Epidermal melanocyte (primary cell): ENCODE data around the gene ALKBH1.
"Not testable (repeated sequence)": the region's sequence is repeated elsewhere in the genome, so short reads cannot be mapped to it uniquely, and the experiment has no call there.

Experiments used
- DNase-seq: peaks from one replicate; pipeline ENCODE4 v3.0.0; 2011; ENCODE audit warnings: low spot score; ENCODE audit not compliant: insufficient read length

The ALKBH1 gene

DNA sequence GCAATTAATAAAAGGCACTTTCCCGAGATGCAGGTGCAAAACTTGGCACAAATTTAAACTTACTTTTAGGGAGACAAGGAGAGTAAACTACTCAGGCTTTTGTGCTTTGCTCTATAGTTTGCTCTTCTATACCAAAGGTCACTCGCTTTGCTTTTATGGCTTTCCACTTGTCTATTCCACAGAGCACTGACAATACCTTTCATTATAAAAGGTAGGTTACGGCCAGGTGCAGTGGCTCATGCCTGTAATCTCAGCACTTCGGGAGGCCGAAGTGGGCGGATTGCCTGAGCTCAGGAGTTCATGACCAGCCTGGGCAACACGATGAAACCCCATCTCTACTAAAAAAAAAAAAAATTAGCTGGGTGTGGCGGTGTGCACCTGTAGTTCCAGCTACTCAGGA is 32.9 kb downstream of the ALKBH1 start:
- no peak for DNase-seq

DNA sequence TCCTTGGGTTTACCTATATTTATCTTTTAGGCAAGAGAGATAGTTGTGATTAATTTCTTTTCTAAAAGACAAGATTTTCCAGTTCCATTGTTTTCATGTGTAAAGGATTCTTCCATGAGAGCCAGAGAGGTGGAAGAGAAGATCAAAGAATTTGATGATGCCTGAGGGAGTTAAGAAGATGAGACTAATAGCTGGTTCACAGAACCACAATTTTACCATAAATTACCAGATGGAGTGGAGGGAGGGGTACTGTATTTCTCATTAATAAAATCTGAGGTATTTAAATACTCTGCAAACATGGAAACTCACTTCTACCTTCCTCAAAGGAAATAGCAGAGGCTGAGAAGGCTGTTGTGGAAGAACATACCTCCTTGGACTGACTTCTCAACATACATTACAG is 34.6 kb downstream of the ALKBH1 start:
- no peak for DNase-seq

DNA sequence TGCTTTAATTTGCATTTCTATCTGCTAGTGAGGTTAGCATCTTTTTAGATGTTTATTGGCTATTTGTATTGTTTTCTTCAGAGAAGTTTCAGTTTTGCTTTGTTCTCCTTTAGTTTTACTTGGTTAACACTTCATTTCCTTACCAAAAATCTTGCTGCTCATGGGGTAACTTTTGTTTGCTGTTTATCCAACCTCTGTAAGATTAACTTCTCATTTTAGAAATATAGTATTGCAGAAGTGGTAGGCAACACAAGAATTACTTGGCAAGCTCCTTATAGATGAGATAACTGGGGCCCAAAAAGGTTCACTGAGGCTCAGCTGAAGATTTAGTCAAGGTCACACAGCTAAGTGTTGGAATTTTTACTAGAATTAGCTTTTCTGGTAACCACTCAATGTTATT is 40.5 kb downstream of the ALKBH1 start:
- DNase-seq = no peak

DNA sequence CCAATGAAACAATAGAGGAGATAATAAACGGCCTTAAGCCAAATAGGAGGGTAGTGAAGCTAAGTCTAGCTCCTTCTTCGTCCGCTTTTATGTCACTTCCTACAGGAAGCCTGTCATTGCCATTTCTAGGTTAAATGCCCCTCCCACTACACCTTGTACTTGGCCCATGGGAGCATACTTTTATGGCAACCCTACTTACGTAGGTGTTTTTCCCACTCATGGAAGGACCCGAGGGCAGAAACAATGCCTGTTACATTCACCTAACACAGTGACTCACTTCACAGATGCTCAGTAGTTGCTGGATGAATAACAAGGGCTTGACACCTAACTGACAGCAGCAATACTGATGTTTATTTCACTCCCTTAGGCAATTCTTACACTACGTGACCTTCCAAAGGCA is 44.5 kb downstream of the ALKBH1 start:
- DNase-seq = no peak

DNA sequence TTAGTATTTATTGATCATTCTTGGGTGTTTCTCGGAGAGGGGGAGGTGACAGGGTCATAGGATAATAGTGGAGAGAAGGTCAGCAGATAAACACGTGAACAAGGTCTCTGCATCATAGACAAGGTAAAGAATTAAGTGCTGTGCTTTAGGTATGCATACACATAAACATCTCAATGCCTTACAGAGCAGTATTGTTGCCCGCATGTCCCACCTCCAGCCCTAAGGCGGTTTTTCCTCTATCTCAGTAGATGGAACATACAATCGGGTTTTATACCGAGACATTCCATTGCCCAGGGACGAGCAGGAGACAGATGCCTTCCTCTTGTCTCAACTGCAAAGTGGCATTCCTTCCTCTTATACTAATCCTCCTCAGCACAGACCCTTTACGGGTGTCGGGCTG is 46.3 kb downstream of the ALKBH1 start:
- DNase-seq = not testable (repeated sequence)

DNA sequence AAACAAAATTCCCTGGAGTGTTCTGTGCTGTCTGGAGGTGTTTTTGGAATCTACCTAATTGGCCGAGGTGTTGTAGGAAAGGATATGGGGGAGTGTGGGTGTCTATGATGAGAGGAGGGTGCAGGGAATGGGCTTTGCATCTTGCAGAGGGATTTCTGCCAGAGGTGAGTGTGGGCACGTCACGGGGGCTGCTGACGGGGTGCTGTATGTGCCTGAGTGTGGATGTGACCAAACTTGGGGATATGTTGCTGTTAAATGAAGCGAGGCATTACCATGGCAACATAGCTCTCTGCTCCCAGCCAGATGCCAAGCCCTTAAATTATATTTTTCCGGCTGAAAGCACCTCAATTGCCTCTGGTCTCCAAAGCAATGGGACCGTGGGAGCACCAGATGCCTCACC is 47.1 kb downstream of the ALKBH1 start:
- DNase-seq = no peak

DNA sequence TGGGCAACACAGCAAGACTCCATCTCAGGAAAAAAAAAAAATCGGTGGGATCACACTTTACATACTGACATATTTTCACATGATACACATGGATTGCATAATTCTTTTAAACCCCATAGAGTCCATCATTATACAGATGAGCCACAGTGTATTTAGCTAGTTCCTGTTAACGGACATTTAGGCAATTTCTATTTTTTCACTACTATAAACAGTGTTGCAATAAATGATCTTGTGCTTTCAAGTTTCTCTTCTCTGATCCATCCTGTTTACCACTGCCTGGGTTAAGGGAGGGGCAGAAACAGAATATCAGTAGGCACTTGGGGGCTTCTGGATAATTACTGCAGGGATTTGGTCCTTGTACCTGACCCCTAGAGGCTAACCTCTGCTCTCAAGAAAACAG is 48.0 kb downstream of the ALKBH1 start:
- DNase-seq = no peak

DNA sequence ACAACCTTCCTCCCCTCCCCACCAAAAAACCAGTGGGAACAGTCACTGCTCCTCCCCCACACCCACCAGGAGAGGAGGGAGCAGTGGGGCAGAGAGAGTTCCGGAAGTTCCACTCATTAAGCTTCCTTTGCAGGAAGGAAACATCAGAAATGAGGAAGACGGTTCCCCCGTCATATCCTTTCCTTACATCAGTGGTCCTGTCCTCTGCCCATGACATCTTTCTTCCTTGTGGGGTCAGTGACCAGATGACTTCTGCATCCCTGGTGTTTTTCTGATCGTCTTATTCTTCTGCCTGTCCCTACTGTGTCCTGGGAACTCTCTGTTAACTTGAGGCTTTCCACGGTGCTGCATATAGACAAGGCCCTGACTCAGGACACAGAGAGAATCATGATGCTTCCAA is 50.5 kb downstream of the ALKBH1 start:
- DNase-seq = no peak

DNA sequence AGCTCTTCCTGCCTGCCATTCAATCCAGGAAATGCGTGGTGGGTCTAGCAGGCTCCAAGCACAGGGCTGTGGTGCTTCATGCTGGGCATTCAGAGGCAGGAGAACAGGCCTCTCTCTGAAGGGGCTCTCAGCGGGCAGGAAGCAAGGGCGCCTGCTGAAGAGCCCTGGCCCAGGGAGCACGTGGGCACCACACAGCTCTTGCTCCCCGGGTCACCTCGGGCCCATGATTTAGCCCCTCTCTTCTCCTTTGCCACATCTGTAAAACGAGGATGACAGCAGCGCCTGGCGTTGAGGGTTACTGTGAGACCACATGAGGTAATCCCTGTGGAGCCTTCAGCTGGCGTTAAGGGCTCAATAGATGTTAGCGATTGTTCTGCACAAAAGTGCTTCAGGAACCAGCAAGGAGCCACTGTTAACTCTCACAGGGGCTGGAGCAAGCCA is 53.8 kb downstream of the ALKBH1 start:
- no peak for DNase-seq

DNA sequence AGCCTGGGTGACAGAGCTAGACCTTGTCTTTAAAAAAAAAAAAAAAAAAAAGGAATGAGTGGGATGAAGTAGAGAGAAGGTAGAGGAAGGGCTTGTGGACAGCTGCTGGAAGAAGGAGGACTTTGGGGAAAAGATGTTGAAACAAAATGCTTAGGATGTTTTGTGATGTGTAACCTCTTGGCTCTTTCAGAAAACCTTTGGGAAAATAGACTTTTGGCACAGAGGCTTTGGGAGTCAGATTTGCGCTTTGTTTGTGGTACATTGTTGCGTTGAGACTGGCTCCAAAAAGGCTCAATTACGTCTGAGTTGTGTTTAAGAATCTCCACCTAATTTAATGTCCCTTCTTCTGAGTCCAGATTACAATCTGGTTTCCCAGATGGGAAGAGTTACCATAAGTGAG is 58.5 kb downstream of the ALKBH1 start:
- DNase-seq = no peak

DNA sequence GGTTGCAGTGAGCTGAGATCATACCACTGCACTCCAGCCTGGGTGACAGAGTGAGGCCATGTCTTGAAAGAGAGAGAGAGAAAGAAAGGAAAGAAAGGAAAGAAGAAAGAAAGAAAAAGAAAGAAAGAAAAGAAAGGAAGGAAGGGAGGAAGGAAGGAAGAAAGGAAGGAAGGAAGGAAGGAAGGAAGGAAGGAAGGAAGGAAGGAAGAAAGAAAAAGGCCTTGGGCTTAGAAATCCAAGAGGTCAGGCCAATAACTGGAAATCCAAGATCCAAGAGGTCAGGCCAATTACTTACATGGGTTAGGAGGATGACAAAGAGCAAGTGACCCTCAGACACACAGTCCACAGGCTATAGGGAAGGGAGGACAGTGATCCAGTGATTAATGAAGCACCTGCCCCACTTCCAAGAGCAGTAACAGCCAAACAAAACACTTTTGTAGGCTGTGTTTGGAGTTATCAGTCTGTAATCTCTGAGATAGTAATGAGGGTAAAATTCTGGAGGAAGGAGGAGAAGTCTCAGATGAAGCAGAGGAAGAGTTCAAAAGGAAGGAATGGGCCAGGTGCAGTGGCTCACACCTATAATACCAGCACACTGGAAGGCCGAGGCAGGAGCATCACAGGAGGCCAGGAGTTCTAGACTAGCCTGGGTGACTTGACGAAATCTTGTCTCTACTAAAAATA is 59.2 kb downstream of the ALKBH1 start:
- DNase-seq = no peak

DNA sequence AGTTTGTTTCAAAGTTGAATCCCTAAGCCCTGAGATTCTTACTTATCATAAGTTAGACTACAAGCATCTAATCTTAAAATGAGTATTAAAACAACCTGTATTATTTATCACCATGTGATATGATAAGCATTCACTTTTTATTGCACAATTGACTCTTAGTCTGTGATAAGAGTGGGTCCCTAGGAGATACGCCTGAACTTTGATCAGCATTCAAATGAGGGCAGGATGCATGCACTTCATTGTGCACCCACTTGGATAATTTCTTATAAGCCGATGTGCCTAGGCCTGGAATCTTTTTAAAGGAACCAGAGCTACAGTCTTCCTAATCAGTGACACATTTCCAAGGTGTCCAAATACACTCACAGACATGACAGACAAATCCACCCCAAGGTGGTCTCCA is 60.0 kb downstream of the ALKBH1 start:
- no peak for DNase-seq

DNA sequence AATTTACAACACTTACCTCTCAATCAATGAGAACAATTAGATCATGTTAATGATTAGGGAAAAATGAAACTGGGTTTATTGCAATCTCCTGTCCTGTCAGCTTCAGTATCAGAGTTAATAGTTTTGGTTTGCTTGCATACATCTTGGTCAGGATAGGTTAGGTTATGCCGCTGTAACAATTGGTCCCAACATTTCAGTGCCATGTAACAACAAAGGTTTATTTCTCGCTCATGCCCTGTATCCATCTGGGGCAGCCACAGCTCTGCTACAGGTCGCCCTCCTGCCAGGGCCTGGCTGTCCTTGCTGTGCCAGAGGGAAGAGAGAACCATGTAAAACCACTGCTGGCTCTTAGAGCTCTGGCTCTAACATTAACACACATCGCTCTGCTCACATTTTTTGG is 60.9 kb downstream of the ALKBH1 start:
- DNase-seq = no peak

DNA sequence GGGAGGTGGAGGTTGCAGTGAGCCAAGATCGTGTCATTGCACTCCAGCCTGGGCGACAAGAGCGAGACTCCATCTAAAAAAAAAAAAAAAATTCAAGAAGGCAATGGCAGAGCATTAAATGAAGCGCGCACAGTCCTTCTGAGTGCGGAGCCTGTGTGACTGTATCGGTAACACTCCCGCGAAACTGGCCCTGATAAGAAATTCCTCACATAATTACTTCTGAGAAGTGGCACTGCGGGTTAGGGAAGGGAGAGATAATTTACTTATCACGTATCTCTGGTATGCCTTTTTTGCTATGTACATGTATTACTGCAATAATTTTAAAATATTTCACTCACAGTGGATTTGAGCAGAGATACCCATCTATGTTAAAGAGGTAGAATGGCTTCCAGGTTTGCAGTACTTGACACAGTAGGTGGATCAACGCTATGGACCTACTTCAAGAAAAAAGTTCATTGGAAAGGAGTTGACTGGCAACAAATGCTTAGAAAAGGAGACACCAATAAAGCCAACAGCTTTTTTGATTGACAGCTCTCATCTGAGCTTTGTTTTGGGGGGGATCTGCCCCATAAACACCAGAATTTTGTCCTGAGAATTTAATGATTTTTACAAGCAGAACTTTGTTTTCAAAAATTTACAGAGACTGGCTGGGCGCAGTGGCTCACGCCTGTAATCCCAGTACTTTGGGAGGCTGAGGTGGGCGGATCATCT is 62.1 kb downstream of the ALKBH1 start:
- no peak for DNase-seq

DNA sequence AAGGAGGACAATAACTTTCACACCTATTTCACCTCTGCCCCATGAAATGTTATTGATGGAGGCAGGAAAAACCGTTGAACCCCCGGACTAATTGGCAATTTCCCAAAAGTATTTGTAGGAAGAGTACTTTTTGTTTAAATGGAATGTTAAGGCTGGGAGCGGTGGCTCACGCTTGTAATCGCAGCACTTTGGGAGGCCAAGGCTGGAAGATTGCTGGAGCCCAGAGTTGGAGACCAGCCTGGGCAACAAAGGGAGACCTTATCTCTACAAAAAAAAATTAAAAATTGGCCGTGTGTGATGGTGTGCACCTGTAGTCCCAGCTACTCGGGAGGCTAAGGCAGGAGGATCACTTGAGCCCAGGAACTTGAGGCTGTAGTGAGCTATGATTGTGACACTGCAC is 65.4 kb downstream of the ALKBH1 start:
- DNase-seq = no peak

DNA sequence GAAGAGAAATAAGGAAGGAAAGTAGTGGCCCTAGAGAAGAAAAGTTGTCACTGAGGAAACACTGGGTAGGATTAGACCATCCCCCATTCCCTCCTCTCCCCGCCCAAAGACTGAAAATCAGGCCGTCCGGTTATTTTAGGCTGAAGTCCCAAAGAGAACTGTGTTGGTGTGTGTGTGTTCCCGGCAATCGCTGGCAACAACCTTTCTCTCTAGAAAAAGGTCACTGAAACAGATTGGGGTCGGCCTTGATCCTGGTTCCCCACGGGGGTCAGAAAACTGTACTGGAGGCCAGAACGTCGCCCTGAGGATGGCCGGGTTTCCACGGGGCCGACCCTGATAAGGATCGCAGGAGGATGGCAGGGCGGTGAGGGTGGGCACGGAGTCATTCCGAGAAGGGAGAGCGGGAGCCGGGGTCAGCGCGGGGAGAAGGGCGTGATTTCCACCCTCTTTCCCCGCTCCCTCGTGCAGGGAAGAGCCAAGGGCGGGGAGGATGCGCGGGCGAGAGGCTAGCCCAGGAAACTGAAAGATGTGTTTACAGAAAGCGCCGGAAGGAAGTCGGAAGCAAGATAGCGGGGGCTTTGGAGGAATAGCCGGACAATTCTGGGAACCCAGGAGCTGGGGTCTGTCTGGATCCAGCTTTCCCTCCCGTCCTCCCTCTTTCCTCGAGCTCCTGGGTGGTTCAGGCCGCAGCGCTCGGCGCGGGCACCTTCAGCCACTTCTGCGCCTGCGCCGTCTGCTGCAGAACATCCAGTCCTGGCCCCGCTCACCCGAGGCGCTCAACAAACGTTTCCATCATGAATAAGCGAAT is 66.1 kb downstream of the ALKBH1 start:
- peak; percentile 60 for DNase-seq

DNA sequence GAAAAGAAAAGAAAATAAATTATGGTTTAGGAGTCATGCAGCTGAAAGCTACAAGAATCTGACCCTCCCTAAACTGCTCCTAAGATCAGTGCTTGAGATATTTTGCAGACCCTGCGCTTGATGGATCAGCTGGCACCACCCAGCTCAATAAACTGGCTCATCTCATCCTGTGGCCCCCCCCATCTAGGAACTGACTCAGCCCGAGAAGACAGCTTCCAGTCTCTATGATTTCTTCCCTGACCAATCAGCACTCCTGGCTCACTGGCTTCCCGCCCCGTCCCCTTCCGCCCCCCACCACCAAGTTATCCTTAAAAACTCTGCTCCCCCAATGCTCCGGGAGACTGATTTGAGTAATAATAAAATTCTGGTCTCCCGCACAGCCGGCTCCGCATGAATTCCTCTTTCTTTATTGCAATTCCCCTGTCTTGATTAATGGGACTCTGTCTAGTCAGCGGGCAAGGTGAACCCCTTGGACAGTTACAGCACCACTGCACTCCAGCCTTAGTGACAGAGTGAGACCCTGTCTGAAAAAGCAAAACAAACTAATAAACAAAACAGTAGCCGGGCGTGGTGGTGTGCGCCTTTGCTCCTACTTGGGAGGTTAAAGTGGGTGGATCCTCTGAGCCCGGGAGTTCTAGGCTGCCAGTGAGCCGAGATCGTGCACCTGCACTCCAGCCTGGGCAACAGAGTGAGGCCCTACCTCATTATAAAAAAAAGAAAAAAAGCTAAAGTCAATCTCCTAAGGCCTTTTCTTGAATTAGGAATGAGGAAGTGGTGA is 66.9 kb downstream of the ALKBH1 start:
- DNase-seq = no peak

DNA sequence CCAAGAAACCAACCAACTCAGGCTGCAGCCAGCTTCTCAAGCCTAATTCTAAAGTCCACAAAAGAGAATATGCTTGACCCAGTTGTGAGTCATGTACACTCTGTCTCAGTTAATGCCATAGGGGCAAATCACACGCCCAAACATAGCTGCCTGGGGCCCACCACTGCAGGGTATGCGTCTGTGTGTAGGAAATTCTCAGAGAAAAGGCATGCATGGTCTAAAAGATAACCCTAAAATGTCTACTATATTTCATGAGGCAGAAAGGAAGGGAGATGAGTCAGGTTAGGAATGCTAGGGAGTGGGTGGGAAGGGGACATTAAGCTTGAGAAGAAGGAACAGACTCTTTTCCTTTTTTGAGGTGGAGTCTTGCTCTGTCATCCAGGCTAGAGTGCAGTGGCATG is 69.1 kb downstream of the ALKBH1 start:
- no peak for DNase-seq

DNA sequence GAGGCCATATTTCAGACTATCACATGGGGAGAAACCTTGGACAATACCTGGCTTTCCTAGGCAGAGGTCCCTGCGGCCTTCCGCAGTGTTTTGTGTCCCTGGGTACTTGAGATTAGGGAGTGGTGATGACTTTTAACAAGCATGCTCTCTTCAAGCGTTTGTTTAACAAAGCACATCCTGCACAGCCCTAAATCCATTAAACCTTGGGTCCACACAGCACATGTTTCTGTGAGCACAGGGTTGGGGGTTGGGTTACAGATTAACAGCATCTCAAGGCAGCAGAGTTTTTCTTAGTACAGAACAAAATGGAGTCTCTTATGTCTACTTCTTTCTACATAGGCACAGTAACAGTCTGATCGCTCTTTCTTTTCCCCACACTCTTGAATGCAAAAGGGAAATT is 72.0 kb downstream of the ALKBH1 start:
- not testable (repeated sequence) for DNase-seq

DNA sequence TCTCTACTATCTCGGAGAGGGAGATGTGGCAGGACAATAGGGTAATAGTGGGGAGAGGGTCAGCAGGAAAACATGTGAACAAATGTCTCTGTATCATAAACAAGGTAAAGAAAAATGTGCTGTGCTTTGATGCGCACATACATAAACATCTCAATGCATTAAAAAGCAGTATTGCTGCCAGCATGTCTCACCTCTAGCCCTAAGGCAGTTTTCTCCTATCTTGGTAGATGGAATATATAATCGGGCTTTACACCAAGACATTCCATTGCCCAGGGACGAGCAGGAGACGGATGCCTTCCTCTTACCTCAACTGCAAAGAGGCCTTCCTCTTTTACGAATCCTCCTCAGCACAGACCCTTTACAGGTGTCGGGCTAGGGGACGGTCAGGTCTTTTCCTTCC is 72.4 kb downstream of the ALKBH1 start:
- DNase-seq = not testable (repeated sequence)

DNA sequence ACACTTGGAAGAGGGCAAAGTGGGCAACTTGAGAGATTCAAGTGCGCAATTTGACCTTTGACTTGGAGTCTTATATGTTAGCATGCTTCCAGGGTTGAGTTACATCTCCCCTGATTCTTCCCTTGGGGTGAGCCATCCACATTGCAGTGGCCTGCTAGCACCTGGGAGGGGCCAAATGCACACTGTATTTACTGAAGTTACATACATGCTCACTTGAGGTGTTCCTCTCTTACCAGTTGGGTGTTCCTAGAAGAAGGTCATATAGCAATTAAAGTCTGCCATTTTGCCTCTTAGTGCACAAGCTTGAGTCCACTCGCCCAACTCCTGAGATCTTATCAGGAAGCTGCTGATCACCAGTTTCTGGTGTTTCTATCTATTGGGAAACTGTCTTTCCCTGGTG is 77.7 kb downstream of the ALKBH1 start:
- DNase-seq = no peak

DNA sequence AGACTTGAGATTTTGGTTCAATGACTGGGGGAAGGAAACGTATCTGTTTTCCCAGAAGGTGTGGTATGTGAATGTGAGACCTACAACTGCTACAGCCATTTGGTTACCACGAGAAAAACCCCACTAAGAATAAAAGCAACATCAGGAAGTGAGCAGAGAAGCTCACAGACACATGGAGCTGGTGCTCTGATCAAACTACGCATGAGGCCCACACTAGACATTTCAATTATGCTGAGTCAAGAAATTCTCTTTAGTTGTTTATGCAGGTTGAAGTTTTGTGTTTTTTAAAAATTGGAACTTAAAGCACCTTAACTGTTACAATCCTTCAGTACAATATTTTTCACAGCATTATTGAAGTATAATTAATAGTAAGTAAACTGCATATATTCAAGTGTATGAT is 82.5 kb downstream of the ALKBH1 start:
- DNase-seq = no peak
